HepG2 (cell line): ENCODE data around the gene AUH. TPM values are rescaled to one million over a fixed set of nuclear protein-coding genes. Genes with fewer than 3 reads are reported as not detected.
A peak's percentile ranks its signal among the peaks of the same experiment; 100 is the strongest.

Experiments
- ARHGAP35 ChIP-seq: sonication (generic); formaldehyde crosslinking; IDR thresholded peaks from 2 replicates; pipeline ENCODE4 v1.9.0; 2022; ENCODE audit warnings: mild to moderate bottlenecking, inconsistent platforms, moderate library complexity, missing genetic modification reagents, borderline replicate concordance
- BCL6 ChIP-seq: IDR thresholded peaks from 2 replicates; pipeline ENCODE4 v1.6.1; 2016; ENCODE audit warnings: missing genetic modification reagents, missing compliant biosample characterization
- CBFB ChIP-seq: sonication (generic); formaldehyde crosslinking; IDR thresholded peaks from 2 replicates; pipeline ENCODE4 v1.4.0; 2020; ENCODE audit warnings: missing genetic modification reagents
- GMEB1 ChIP-seq: sonication (generic); formaldehyde crosslinking; IDR thresholded peaks from 2 replicates; pipeline ENCODE4 v1.5.1; 2020; ENCODE audit warnings: missing genetic modification reagents, mild to moderate bottlenecking, borderline replicate concordance
- JUN ChIP-seq: sonication (generic); formaldehyde crosslinking; IDR thresholded peaks from 2 replicates; pipeline ENCODE4 v1.4.0; 2020; ENCODE audit warnings: mild to moderate bottlenecking, missing genetic modification reagents
- KAT2B ChIP-seq: fragments of 150-350 bp; IDR thresholded peaks from 2 replicates; pipeline ENCODE4 v1.6.1; 2014; ENCODE audit warnings: low read depth, low read length, borderline replicate concordance
- MIER2 ChIP-seq: IDR thresholded peaks from 2 replicates; pipeline ENCODE4 v1.6.1; 2016; ENCODE audit warnings: missing biosample characterization, missing genetic modification reagents
- POLR2A ChIP-seq, 2 experiments: IDR thresholded peaks; 2 replicates each; pipeline ENCODE4 v1.6.1; 2011; ENCODE audit warnings: low read depth in 2 of 2, low read length in 2 of 2, mild to moderate bottlenecking in 1 of 2, moderate library complexity in 1 of 2; ENCODE audit not compliant: insufficient read depth in 1 of 2
- PRMT3 ChIP-seq: sonication (generic); formaldehyde crosslinking; IDR thresholded peaks from 2 replicates; pipeline ENCODE4 v1.8.1; 2022; ENCODE audit warnings: low read depth, mild to moderate bottlenecking, moderate library complexity, missing genetic modification reagents, borderline replicate concordance
- RBFOX2 ChIP-seq: fragments of 200-400 bp; formaldehyde crosslinking; IDR thresholded peaks from 2 replicates; pipeline ENCODE4 v1.6.1; 2017; ENCODE audit warnings: low read depth, mild to moderate bottlenecking, low read length
- REST ChIP-seq, 2 experiments: IDR thresholded peaks; 2 replicates each; pipeline ENCODE4 v1.6.1; 2011 to 2012; ENCODE audit warnings: low read length in 2 of 2, borderline replicate concordance in 1 of 2, low read depth in 1 of 2, mild to moderate bottlenecking in 1 of 2, moderate library complexity in 1 of 2
- RXRA ChIP-seq: sonication (generic); formaldehyde crosslinking; IDR thresholded peaks from 2 replicates; pipeline ENCODE4 v1.5.1; 2020; ENCODE audit warnings: missing genetic modification reagents
- SATB2 ChIP-seq: sonication (generic); formaldehyde crosslinking; IDR thresholded peaks from 2 replicates; pipeline ENCODE4 v1.5.0; 2020; ENCODE audit warnings: missing genetic modification reagents
- YY1 ChIP-seq: IDR thresholded peaks from 2 replicates; pipeline ENCODE4 v1.6.1; 2011; ENCODE audit warnings: low read length, low read depth, moderate library complexity, mild to moderate bottlenecking; ENCODE audit not compliant: insufficient read depth, insufficient replicate concordance
- ZBTB20 ChIP-seq: sonication (generic); formaldehyde crosslinking; IDR thresholded peaks from 2 replicates; pipeline ENCODE4 v1.8.1; 2023; ENCODE audit warnings: missing genetic modification reagents, low read depth, mild to moderate bottlenecking, borderline replicate concordance
- ZBTB38 ChIP-seq: sonication (generic); formaldehyde crosslinking; IDR thresholded peaks from 2 replicates; pipeline ENCODE4 v1.5.1; 2020; ENCODE audit warnings: mild to moderate bottlenecking, missing genetic modification reagents
- ZNF12 ChIP-seq: sonication (generic); formaldehyde crosslinking; IDR thresholded peaks from 2 replicates; pipeline ENCODE4 v1.5.0; 2020; ENCODE audit warnings: missing genetic modification reagents
- ZNF230 ChIP-seq: sonication (generic); formaldehyde crosslinking; IDR thresholded peaks from 2 replicates; pipeline ENCODE4 v1.4.0; 2020; ENCODE audit warnings: mild to moderate bottlenecking, missing genetic modification reagents
- ZNF292 ChIP-seq: sonication (generic); formaldehyde crosslinking; IDR thresholded peaks from 2 replicates; pipeline ENCODE4 v1.8.1; 2022; ENCODE audit warnings: mild to moderate bottlenecking, low read depth, missing genetic modification reagents, borderline replicate concordance
- ZSCAN31 ChIP-seq: sonication (generic); formaldehyde crosslinking; IDR thresholded peaks from 2 replicates; pipeline ENCODE4 v1.5.0; 2020; ENCODE audit warnings: low read depth, mild to moderate bottlenecking, missing genetic modification reagents
- polyA plus RNA-seq, 8 experiments: library from polyadenylated mRNA; depleted of rRNA in 3 of 8; stranded (reverse) in 7 of 8; unstranded in 1 of 8; fragments of >200 nt; fragmentation: Illumina TruSeq in 4 of 8; extraction: Trizol in 4 of 8; gene quantifications; 2 replicates each; pipeline versions ENCODE4 v1.2.1 to v1.2.3, GENCODE V29; 2011 to 2016; ENCODE audit warnings: low read depth in 4 of 8, missing spikeins in 1 of 8, mixed read lengths in 1 of 8; ENCODE audit not compliant: insufficient read depth in 1 of 8
- total RNA-seq, 5 experiments: library from RNA; depleted of rRNA; stranded (reverse); fragments of >200 nt; fragmentation: Illumina TruSeq; extraction: Trizol; gene quantifications; 2 replicates each; pipeline ENCODE4 v1.2.3, GENCODE V29; 2016; ENCODE audit warnings: low read depth in 1 of 5

The AUH gene
- total and polyA plus RNA-seq, 2 of the 13 experiments (the other 11 are each of a cell fraction or from before 2014, with no cell fraction given) = 25.8 to 31.9 TPM

- TF ChIP-seq ZBTB20 (CRISPR knock-in tag) (no peak), PRMT3 (CRISPR knock-in tag) (no peak), ZSCAN31 (CRISPR knock-in tag) (no peak), ARHGAP35 (CRISPR knock-in tag) (no peak), REST (IDR thresholded peaks at IDR 0.05; ENCODE audit: borderline replicate concordance in 1 of 2, low read depth in 1 of 2, low read length in 2 of 2) (no peak), RXRA (CRISPR knock-in tag) (no peak), ZNF12 (CRISPR knock-in tag) (no peak), GMEB1 (CRISPR knock-in tag) (peak; percentile 28; the same call in 1 of the 2 replicates), ZNF230 (no peak), BCL6 (CRISPR knock-in tag) (no peak), RBFOX2 (peak; percentile 43; the same call in 1 of the 2 replicates), KAT2B (no peak), JUN (no peak), YY1 (no peak), MIER2 (CRISPR knock-in tag) (0 out of 2 replicates have a peak, but pooled peaks have one; percentile 3), SATB2 (no peak), CBFB (CRISPR knock-in tag) (no peak), POLR2A (IDR thresholded peaks at IDR 0.05; ENCODE audit: insufficient read depth in 1 of 2, low read depth in 2 of 2, low read length in 2 of 2) (peak in 1 of 2 experiments; percentile 43; a peak in 1 of 4 replicates), ZNF292 (CRISPR knock-in tag) (0 out of 2 replicates have a peak, but pooled peaks have one; percentile 2), ZBTB38 (CRISPR knock-in tag) (peak; percentile 52; the same call in 1 of the 2 replicates)
These were observed 154.4 kb downstream of the AUH start (continued) for GRCh38 chr9:91207397-91207728.
